ENCODE data around the gene TLCD3B. TPM values are rescaled to one million over a fixed set of nuclear protein-coding genes. Genes with fewer than 3 reads are reported as not detected.
A peak's percentile ranks its signal among the peaks of the same experiment; 100 is the strongest.
"Not testable (repeated sequence)": the region's sequence is repeated elsewhere in the genome, so short reads cannot be mapped to it uniquely, and the experiment has no call there.

TLCD3B gene
- total RNA-seq, 3 donors from 2014 or later (not counting 1 experiment from before 2014, with no cell fraction given), result 0.88 to 2.0 (median 1.7) TPM

- no peaks in the 10 kb centered on the region for H3K27me3 ChIP-seq (ENCODE audit: control insufficient read depth, insufficient read depth, low read length)
- peaks cover 12% of the 10 kb centered on the region for H3K4me1 ChIP-seq (ENCODE audit: control insufficient read depth, insufficient read depth, low read length)
- Mint-ChIP-seq H3K27me3 (ENCODE audit: low read depth in 2 of 2) (peaks cover 18 to 23% of the 10 kb centered on the region in 2 donors), H3K36me3 (no peaks in the 10 kb centered on the region), H3K9me3 (no peaks in the 10 kb centered on the region), H3K4me3 (peak overlapping the region; percentile 2), H3K4me1 (peaks cover 8 to 20% of the 10 kb centered on the region in 2 donors), H3K27ac (no peak overlapping the region)
- ATAC-seq, result no peak
- H3K36me3 ChIP-seq (ENCODE audit: control insufficient read depth, insufficient read depth, low read length), result no peaks in the 10 kb centered on the region
- intact Hi-C loops (cut with micrococcal nuclease), result no loop called here
- H3K4me3 ChIP-seq (ENCODE audit: low read length), result no peak overlapping the region
- no peak for DNase-seq
- no peaks in the 10 kb centered on the region for H3K9me3 ChIP-seq (ENCODE audit: control insufficient read depth, insufficient read depth, low read length)
- no peak for TF ChIP-seq CTCF (IDR thresholded peaks at IDR 0.05)
- 86% methylated on average over 11 of the region's 11 CpGs for WGBS (ENCODE audit: insufficient coverage)
- no peak overlapping the region for H3K27ac ChIP-seq (ENCODE audit: low read length)
These were observed 7.5 kb downstream of the TLCD3B start for GRCh38 chr16:30023586-30023985.

- no peak within 1 kb of the TSS for H3K27ac Mint-ChIP-seq
- no peaks in the 10 kb centered on the region for H3K9me3 Mint-ChIP-seq
- peaks cover 8 to 18% of the 10 kb centered on the region in 2 donors for H3K4me1 Mint-ChIP-seq
- no peak within 1 kb of the TSS for H3K4me3 ChIP-seq (ENCODE audit: low read length)
- H3K4me1 ChIP-seq (ENCODE audit: control insufficient read depth, insufficient read depth, low read length), result peaks cover 12% of the 10 kb centered on the region
- intact Hi-C loops (cut with micrococcal nuclease), result no loop called here
- peak within 1 kb of the TSS; percentile 2 for H3K4me3 Mint-ChIP-seq
- peaks cover 14 to 20% of the 10 kb centered on the region in 2 donors for H3K27me3 Mint-ChIP-seq (ENCODE audit: low read depth in 2 of 2)
- no peak for TF ChIP-seq CTCF (IDR thresholded peaks at IDR 0.05)
- no peak within 1 kb of the TSS for H3K27ac ChIP-seq (ENCODE audit: low read length)
- H3K36me3 Mint-ChIP-seq, result no peaks in the 10 kb centered on the region
- no peaks in the 10 kb centered on the region for H3K36me3 ChIP-seq (ENCODE audit: control insufficient read depth, insufficient read depth, low read length)
- DNase-seq, result no peak
- no peak for ATAC-seq
- 88% methylated on average over 5 of the region's 6 CpGs for WGBS (ENCODE audit: insufficient coverage)
- no peaks in the 10 kb centered on the region for H3K9me3 ChIP-seq (ENCODE audit: control insufficient read depth, insufficient read depth, low read length)
- no peaks in the 10 kb centered on the region for H3K27me3 ChIP-seq (ENCODE audit: control insufficient read depth, insufficient read depth, low read length)
These were observed 8.2 kb downstream of the TLCD3B start, which contains the start of gene C16orf92 for GRCh38 chr16:30022887-30023286. Gene C16orf92, plus strand, starts transcription at chr16:30023198. Its CDS starts 143 bp downstream, at chr16:30023341.

- Mint-ChIP-seq H3K4me3 (no peak overlapping the region), H3K9me3 (no peaks in the 10 kb centered on the region), H3K4me1 (peaks cover 8 to 13% of the 10 kb centered on the region in 2 donors), H3K27ac (no peak overlapping the region), H3K27me3 (ENCODE audit: low read depth in 2 of 2) (peaks cover 0 to 14% of the 10 kb centered on the region in 2 donors), H3K36me3 (no peaks in the 10 kb centered on the region)
- no peak for ATAC-seq
- Histone ChIP-seq H3K4me3 (ENCODE audit: low read length) (no peak overlapping the region), H3K9me3 (ENCODE audit: control insufficient read depth, insufficient read depth, low read length) (no peaks in the 10 kb centered on the region), H3K36me3 (ENCODE audit: control insufficient read depth, insufficient read depth, low read length) (no peaks in the 10 kb centered on the region), H3K27ac (ENCODE audit: low read length) (no peak overlapping the region), H3K27me3 (ENCODE audit: control insufficient read depth, insufficient read depth, low read length) (no peaks in the 10 kb centered on the region), H3K4me1 (ENCODE audit: control insufficient read depth, insufficient read depth, low read length) (peaks cover 12% of the 10 kb centered on the region)
- intact Hi-C loops (cut with micrococcal nuclease), result no loop called here
- no peak for TF ChIP-seq CTCF (IDR thresholded peaks at IDR 0.05)
- 77% methylated on average over 3 of the region's 4 CpGs for WGBS (ENCODE audit: insufficient coverage)
- no peak for DNase-seq
These were observed 12.3 kb downstream of the TLCD3B start for GRCh38 chr16:30018731-30019158.

GRCh38 chr16:30017937-30018336 lies 13.1 kb downstream of the TLCD3B start:
- H3K27ac Mint-ChIP-seq; H3K9me3 ChIP-seq (ENCODE audit: control insufficient read depth, insufficient read depth, low read length); H3K4me3 Mint-ChIP-seq; DNase-seq; ATAC-seq; H3K27ac ChIP-seq (ENCODE audit: low read length); H3K9me3 Mint-ChIP-seq; H3K4me3 ChIP-seq (ENCODE audit: low read length); intact Hi-C loops (cut with micrococcal nuclease); H3K27me3 ChIP-seq (ENCODE audit: control insufficient read depth, insufficient read depth, low read length); H3K36me3 ChIP-seq (ENCODE audit: control insufficient read depth, insufficient read depth, low read length); H3K36me3 Mint-ChIP-seq: not testable (repeated sequence)
- H3K4me1 ChIP-seq (ENCODE audit: control insufficient read depth, insufficient read depth, low read length), result peaks cover 12% of the 10 kb centered on the region
- WGBS (ENCODE audit: insufficient coverage), result 75% methylated on average over 1 of the region's 4 CpGs
- Mint-ChIP-seq H3K4me1 (peaks cover 8 to 13% of the 10 kb centered on the region in 2 donors), H3K27me3 (ENCODE audit: low read depth in 2 of 2) (peaks cover 0 to 14% of the 10 kb centered on the region in 2 donors)

All from natural killer cell (primary cell).